ENCODE data around the gene EXOC4.

DNA sequence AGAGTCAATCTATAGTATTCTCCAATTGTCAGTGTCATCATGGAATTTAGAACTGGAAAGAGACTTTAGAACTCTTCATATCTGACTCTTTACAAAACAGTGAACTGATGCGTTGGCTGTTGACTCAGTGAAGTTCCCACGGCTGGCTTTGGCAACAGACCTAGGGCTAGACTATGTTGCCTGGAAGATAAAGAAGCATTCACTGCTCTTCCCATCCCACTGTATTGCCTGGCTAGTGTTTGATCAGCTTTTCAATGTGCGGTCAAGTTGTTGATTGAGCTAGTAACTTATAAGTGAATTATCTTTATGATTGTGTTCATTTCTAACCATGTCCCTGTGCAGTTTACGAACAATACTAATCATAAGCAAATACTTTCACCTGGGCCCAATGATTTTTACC, 508.6 kb downstream of the EXOC4 start:
- TF ChIP-seq ZNF274 (IDR thresholded peaks at IDR 0.05; ENCODE audit: low read depth, low read length) (no peak), SUZ12 (IDR thresholded peaks at IDR 0.05; ENCODE audit: extremely low read depth, insufficient read depth, insufficient read length) (no peak), YY1 (IDR thresholded peaks at IDR 0.05; ENCODE audit: insufficient read depth, insufficient read length) (no peak)

Data from NT2/D1 (cell line).